AG20443 (cell line): ENCODE measurements around the gene IL1RAP.
"Not testable (repeated sequence)": the region's sequence is repeated elsewhere in the genome, so short reads cannot be mapped to it uniquely, and the experiment has no call there.

Experiments
- DNase-seq: peaks from one replicate; pipeline ENCODE4 v3.0.0; 2012; ENCODE audit warnings: low spot score, mixed read lengths

The IL1RAP gene, protein sequence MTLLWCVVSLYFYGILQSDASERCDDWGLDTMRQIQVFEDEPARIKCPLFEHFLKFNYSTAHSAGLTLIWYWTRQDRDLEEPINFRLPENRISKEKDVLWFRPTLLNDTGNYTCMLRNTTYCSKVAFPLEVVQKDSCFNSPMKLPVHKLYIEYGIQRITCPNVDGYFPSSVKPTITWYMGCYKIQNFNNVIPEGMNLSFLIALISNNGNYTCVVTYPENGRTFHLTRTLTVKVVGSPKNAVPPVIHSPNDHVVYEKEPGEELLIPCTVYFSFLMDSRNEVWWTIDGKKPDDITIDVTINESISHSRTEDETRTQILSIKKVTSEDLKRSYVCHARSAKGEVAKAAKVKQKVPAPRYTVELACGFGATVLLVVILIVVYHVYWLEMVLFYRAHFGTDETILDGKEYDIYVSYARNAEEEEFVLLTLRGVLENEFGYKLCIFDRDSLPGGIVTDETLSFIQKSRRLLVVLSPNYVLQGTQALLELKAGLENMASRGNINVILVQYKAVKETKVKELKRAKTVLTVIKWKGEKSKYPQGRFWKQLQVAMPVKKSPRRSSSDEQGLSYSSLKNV

GRCh38 chr3:190513409-190514370 is at the start of gene IL1RAP:
IL1RAP (plus strand) TSS chr3:190514085; CDS start chr3:190564290, 50,205 bp downstream.
- peak; percentile 97 for DNase-seq

DNA sequence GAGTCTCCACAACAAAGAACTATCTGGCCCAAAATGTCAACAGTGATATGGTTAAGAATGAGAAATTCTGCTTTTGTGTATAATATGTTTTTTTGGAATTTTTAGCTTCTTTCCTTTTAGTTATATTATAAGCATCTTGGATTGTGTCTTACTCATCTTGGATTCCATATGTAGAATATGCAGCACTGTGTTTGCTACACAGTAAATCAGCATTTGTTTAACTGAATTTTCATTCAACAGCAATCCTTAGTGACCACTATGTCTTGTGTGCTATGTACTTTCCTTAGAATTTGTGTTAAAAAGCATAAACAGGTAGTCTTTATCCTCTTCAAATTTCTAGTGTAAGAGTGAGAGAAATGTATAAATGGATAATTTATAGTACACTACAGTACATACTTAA is 46.0 kb upstream of the IL1RAP start:
- DNase-seq, result no peak

DNA sequence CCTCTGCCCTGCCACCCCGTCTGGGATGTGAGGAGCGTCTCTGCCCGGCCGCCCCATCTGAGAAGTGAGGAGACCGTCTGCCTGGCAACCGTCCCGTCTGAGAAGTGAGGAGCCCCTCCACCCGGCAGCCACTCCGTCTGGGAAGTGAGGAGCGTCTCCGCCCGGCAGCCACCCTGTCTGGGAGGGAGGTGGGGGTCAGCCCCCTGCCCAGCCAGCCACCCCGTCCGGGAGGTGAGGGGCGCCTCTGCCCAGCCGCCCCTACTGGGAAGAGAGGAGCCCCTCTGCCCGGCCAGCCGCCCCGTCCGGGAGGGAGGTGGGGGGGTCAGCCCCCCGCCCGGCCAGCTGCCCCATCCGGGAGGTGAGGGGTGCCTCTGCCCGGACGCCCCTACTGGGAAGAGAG is 40.6 kb upstream of the IL1RAP start:
- DNase-seq, result not testable (repeated sequence)

GRCh38 chr3:190481779-190482178 is 32.1 kb upstream of the IL1RAP start:
- DNase-seq, result peak; percentile 20

DNA sequence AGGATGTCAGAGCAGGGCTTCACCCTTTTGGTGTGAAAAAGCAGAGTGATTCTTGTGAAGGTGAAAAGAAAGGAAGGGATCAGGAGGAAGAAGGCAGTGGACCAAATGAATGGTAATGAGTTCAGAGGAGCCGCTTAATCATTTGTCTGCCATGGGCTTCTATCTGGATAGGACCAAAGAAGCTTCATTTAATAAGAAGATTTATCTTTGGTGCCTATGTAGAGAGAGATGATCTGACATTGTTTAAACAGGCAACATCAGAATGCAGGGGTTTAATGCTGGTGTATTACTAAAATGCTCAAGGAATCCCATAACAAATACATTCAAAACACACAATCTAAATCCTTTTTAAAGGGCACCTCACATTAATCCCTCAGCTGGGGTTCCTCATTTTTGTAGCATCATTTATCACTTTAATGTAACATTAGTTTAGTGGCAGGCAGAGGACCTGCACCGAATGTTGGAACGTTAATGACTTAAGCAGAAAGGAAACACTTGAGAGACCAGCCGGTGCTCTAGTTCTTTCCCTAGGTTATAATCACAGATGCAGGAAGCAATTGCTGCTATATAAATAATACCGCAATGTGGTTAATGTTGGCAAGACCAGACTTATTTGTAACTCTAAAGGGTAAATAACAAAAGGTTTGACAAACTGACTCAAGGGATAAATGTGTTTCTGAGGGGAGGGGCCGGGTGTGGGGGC is 27.9 kb upstream of the IL1RAP start:
- DNase-seq, result no peak

- no peak for DNase-seq
Observed at GRCh38 chr3:190486533-190486864, 27.4 kb upstream of the IL1RAP start.

DNA sequence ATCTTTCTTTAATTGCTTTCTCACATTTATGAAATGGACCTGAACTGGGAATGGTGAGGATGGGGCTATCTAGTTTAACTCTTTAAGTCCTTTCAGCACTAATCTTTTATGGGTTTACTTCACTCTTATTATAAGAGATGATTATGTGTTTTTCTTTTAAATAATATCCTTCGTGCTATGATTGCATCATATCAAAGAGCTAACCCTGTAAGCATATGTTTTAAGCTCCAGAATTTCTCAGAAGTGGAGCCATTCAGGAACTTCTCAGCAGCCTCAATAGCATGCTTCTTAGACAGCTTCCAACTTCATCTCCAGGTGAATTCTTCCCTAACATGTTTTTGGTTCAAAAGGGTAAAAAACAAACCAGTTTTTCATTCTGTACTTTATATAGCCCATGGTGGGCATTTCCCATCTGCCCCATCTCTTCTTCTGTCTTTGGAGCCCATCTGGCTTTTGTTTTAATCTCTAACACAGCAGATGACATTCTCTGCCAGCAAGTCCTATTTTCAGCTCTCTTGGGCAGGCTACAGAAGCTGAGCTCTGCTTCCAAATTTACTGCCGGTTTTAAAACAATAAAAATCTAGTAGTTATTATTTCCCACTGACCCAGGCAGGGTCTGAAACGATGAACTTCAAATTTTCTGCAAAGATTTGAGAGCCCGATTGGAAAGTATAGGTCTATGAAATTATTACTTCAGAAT is 26.8 kb upstream of the IL1RAP start:
- DNase-seq, result no peak

DNA sequence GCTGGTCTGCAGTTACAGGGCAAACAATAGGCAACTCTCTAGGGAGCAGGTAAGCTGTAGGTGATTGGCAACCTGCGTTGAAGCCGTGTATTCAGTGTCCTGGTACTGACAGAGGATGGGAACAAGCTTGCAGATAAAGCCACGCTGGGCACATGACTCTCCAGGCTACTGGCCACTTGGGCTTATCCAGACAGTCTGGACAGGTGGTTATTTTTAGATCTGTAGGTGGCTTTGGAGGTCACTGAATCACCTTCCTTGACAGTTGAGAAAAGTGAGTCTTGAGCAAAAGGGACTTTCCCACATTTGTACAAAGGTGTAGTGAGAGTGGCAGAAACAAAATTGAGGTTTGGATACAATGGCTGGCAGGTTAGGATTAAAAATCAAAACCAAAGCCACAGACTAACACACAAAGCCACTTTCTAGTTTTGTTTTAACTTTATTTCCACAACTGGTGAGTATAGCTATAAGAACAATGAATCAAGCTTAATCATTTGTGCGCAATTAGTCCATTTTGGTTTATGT is 22.3 kb upstream of the IL1RAP start:
- no peak for DNase-seq

DNA sequence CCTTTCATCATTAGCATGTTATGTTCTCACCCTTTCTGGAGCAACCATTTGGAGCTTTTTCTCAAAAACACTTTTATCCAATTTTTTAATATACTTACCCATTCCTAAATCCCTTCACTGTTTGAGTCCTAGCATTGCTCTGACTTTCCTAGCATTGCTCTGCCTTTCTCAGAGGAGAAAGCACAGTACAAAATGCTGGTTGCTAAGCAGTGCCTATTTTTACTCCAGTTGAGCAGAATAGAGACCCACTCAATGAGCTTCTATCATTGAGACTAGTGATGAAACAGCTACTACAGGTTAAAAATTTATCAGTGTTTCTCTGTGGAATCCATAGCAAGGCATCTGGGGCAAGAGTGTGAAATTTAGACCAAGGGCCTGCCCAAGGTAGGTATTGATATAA is 21.8 kb upstream of the IL1RAP start:
- DNase-seq, result no peak

GRCh38 chr3:190492966-190493365 is 20.9 kb upstream of the IL1RAP start:
- DNase-seq, result no peak

- no peak for DNase-seq
Observed at GRCh38 chr3:190494907-190495306, 19.0 kb upstream of the IL1RAP start.

DNA sequence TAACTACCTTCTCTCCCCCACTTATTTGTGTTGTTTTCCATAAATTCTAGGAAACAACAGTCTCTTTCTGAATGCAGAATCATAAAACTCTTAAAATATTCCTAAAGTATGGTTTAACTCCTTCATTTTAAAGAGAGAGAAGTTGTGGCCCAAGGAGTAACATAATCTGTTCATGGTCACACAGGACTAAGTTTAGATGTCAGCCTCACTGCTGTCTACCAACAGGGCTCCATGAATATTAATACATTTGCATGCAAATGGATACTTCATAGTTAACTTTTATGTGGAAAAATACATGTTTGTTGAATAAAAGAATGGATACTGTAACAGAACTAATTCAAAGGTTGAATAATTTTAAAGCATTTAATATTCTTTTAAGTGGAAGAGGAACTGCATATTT is 18.5 kb upstream of the IL1RAP start:
- DNase-seq, result no peak

DNA sequence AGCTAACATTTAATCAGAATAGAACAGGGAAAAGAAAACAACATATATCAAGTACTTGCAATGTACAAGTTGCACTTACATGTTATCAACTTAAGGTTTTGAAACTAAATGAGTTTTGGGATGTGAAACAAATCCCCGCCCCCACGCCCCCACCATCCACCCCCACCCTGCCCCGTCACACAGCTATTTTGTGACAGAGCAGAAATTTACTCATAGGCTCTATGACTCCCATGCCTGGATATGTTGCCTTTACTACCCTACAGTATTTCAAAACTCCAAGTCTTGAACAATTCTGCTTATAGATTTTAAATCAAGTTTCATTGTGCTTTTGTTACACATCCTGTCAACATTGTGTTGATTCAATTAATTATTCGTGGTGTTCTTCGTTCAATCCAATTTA is 18.1 kb upstream of the IL1RAP start:
- peak; percentile 24 for DNase-seq

- DNase-seq, result no peak
Observed at GRCh38 chr3:190496859-190497258, 17.0 kb upstream of the IL1RAP start.

DNA sequence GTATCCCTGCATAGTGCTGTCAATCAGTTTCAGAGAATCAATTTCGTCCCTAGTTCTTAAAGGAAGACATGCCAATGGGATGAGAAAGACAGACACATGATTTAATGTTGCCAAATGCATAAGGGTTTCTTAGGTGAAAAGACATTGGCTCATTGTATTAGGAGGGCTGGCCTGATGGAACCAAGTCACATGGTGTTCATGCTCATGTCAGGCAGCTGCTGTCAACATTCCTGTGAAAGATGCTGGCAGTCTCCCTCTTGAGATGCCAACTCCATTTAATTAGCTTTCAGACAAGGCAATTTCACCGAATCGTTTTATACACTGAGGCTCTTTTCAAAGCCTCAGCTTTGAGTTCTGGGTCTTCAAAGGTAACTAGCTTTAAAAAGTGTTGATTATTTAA is 16.1 kb upstream of the IL1RAP start:
- no peak for DNase-seq

DNA sequence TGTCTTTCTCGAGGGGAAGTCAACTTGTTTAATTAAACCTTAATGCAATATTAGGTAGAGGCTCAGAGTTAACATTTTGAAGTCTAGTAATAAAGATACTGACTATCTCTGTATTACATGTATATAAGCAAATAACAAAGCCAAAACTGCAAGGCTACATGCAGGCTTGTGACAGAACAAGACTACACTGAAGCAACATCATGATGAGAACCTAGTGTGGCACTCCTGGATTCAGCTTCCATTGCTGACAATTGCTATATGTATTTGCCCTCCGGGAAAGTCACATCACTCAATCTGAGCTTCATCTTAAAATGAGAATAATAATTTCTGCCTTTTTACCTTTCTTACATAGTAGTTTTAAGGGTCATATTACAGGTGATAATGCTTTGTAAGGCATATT is 15.6 kb upstream of the IL1RAP start:
- no peak for DNase-seq

DNA sequence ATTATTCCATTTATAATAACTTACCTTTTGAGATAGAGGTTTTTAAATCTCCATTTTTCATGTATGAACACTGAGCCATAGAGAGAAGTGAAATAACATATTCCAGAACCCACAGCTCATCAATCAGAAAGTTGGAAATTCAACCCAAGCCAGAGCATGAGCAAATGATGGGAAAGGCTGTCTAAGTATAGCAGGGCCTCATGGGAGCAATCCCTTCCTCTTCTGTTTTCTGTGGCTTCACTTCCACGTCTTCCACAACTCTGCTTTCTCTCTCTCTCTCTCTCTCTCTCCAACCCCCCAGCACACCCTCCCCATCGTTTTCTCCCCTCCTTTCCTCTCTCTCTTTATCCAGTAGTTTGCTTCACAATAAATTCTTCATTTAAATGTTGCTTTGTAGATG is 14.8 kb upstream of the IL1RAP start:
- no peak for DNase-seq

DNA sequence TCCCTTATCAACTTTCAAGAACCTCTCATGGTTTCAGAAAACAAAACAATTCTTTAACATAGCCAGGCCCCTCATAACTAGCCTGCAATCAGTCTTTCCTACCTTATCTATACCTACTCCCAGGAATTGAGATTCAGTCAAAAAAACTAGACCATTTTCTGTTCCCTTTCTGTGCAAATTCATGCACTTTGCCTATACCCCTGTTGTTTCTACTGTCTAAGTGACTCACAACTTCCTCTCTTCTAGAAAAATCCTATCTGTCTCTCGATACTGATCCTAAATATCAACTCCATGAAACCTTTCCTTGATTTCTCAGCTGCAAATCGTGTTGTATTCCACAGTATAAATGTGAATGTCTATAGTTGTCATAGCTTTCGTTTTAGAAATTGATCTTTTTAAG is 10.9 kb upstream of the IL1RAP start:
- DNase-seq, result no peak

DNA sequence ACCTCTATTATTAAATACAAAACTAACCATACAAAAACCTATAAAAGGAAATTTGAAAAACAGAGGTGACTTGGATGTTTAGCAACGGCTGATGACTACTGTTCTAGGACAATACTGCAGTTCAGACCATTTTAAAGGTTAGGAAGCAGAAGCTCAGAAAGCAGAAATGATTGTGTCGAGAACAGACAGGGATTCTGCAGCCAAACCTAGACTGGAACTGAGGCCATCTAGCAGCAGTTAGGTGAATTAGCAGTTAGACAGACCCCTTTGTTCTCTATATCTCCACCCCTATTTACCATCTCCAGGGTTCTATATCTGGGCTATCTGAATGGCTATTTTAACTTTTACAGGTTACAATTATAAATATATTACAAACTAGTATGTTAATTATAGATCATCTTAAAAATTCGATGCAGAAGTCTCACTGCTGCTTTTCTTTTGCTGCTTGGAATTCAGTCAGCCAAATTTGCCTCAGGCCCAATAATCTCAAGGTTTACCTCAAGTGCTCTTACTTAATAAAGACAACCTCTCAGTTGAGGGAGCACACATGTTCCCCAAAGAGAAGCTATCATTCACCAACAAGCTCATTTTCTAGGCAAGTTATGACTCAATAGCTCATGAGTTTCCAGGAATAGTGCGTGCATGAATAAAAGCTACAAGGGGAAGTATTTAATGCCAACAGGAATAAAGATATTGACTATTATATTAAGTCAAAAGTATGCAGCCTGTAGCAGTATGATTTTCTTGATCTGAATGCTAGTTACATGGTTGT is 9.3 kb upstream of the IL1RAP start:
- DNase-seq, result no peak

DNA sequence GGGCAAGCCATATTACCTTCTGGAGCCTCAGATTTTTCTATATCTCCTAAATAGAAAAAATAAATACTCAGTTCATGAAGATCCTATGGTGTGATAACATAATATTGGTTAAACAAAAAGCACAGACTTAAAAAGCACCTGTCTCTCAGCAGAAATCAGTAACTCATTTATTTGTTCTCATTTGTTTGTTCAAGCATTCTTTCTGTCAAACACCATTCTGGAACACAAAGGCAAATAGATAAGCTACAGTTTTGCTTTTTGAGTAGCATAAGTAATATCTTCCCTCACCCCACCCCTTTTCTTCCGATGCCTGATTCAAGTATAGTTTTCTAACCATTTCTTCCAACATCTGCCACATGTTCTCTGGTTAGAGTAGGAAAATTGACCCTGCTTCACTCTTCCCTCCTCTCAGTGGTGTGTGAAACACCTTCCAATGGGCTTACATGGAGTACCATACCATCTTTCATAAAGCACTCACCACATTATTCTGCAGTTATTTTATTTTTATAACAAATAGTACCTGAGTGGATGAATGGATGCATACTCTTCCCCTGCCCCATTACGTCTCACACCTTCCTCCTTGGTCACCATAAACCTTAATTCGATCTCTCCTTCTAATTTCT is 8.4 kb upstream of the IL1RAP start:
- no peak for DNase-seq
